Astrocyte (in vitro differentiated cells and primary cell): ENCODE results near the gene TNRC18. TPM values are rescaled to one million over a fixed set of nuclear protein-coding genes. Genes with fewer than 3 reads are reported as not detected.

ENCODE experiments used
- DNase-seq: peaks from one replicate; pipeline ENCODE4 v3.0.0-alpha.2; 2010; ENCODE audit warnings: low read depth
- FAIRE-seq: peaks from 2 replicates; lab custom pipeline; 2011; peaks lifted over from hg19 to GRCh38; lab: Jason Lieb, UNC
- H2AFZ ChIP-seq: 2 replicates; pipeline ENCODE4 v1.6.0; 2012; ENCODE audit warnings: low read depth, low read length, inconsistent platforms
- H3K27ac ChIP-seq: 2 replicates; pipeline ENCODE4 v1.5.1; 2011; ENCODE audit warnings: low read depth, low read length, inconsistent platforms
- H3K27me3 ChIP-seq: 2 replicates; pipeline ENCODE4 v1.6.0; 2011; ENCODE audit warnings: low read length, inconsistent platforms; ENCODE audit not compliant: insufficient read depth
- H3K36me3 ChIP-seq: 2 replicates; pipeline ENCODE4 v1.5.1; 2011; ENCODE audit warnings: low read length, inconsistent platforms; ENCODE audit not compliant: insufficient read depth
- H3K4me1 ChIP-seq: 2 replicates; pipeline ENCODE4 v1.5.1; 2011; ENCODE audit warnings: low read length, inconsistent platforms; ENCODE audit not compliant: insufficient read depth
- H3K4me2 ChIP-seq: 2 replicates; pipeline ENCODE4 v1.6.0; 2012; ENCODE audit warnings: low read length, inconsistent platforms
- H3K4me3 ChIP-seq: 2 replicates; pipeline ENCODE4 v1.5.1; 2011; ENCODE audit warnings: low read depth, mild to moderate bottlenecking, low read length, inconsistent platforms; ENCODE audit not compliant: insufficient read depth
- H3K79me2 ChIP-seq: 2 replicates; pipeline ENCODE4 v1.6.0; 2012; ENCODE audit warnings: mild to moderate bottlenecking, low read length, inconsistent platforms; ENCODE audit not compliant: insufficient read depth
- H3K9ac ChIP-seq: 2 replicates; pipeline ENCODE4 v1.6.0; 2012; ENCODE audit warnings: mild to moderate bottlenecking, low read length, inconsistent platforms
- H3K9me3 ChIP-seq: 2 replicates; pipeline ENCODE4 v1.5.1; 2012; ENCODE audit warnings: low read depth, mild to moderate bottlenecking, low read length, inconsistent platforms; ENCODE audit not compliant: insufficient read depth
- H4K20me1 ChIP-seq: 2 replicates; pipeline ENCODE4 v1.6.0; 2012; ENCODE audit warnings: low read length, inconsistent platforms; ENCODE audit not compliant: insufficient read depth
- H3K27ac Mint-ChIP-seq: one replicate; pipeline ENCODE4 v1.8.0; 2021; ENCODE audit warnings: mild to moderate bottlenecking, mixed read lengths; ENCODE audit not compliant: unreplicated experiment
- H3K27me3 Mint-ChIP-seq: one replicate; pipeline ENCODE4 v1.8.0; 2021; ENCODE audit warnings: low read depth, mixed read lengths; ENCODE audit not compliant: unreplicated experiment
- H3K36me3 Mint-ChIP-seq: one replicate; pipeline ENCODE4 v1.8.0; 2021; ENCODE audit warnings: low read depth, mixed read lengths; ENCODE audit not compliant: unreplicated experiment
- H3K4me1 Mint-ChIP-seq: one replicate; pipeline ENCODE4 v1.8.0; 2021; ENCODE audit warnings: low read depth, mixed read lengths; ENCODE audit not compliant: unreplicated experiment
- H3K4me3 Mint-ChIP-seq: one replicate; pipeline ENCODE4 v1.8.0; 2021; ENCODE audit warnings: mild to moderate bottlenecking, moderate library complexity, mixed read lengths; ENCODE audit not compliant: unreplicated experiment
- H3K9me3 Mint-ChIP-seq: one replicate; pipeline ENCODE4 v1.8.0; 2021; ENCODE audit warnings: mild to moderate bottlenecking, mixed read lengths; ENCODE audit not compliant: unreplicated experiment
- CTCF ChIP-seq: IDR thresholded peaks from 2 replicates; pipeline ENCODE4 v1.5.1; 2011; ENCODE audit warnings: low read depth, mild to moderate bottlenecking, inconsistent platforms, low read length, moderate library complexity; ENCODE audit not compliant: insufficient read depth
- EZH2 ChIP-seq: IDR thresholded peaks from 2 replicates; pipeline ENCODE4 v1.6.1; 2012; ENCODE audit warnings: mild to moderate bottlenecking, low read length, inconsistent platforms; ENCODE audit not compliant: insufficient read depth
- total RNA-seq: library from RNA; stranded (reverse); gene quantifications from 2 replicates; pipeline ENCODE4 v1.2.1, GENCODE V29; 2021

Gene TNRC18
- total RNA-seq, 1 donor from 2014 or later = 84.3 TPM

GRCh38 chr7:5423976-5424748 lies 528 bp upstream of the TNRC18 start:
- Histone ChIP-seq H3K27ac (peak overlapping the region; percentile 90), H3K79me2 (peaks cover 89% of the 10 kb centered on the region), H3K36me3 (no peaks in the 10 kb centered on the region), H3K4me2 (peak overlapping the region; percentile 84), H4K20me1 (peaks cover 38% of the 10 kb centered on the region), H3K9me3 (no peaks in the 10 kb centered on the region), H2AFZ (no peak overlapping the region), H3K27me3 (no peaks in the 10 kb centered on the region), H3K9ac (peak overlapping the region; percentile 97), H3K4me1 (peaks cover 25% of the 10 kb centered on the region), H3K4me3 (peak overlapping the region; percentile 83)
- Mint-ChIP-seq H3K4me1 (no peaks in the 10 kb centered on the region), H3K9me3 (no peaks in the 10 kb centered on the region), H3K27me3 (no peaks in the 10 kb centered on the region), H3K27ac (peak overlapping the region; percentile 92), H3K4me3 (peak overlapping the region; percentile 97), H3K36me3 (peaks cover 1% of the 10 kb centered on the region)
- DNase-seq = peak; percentile 96
- TF ChIP-seq CTCF (no peak), EZH2 (no peak)
- no peak for FAIRE-seq

- peaks cover 8% of the 10 kb centered on the region for H3K4me1 Mint-ChIP-seq
- FAIRE-seq (no peak), DNase-seq (no peak)
- Histone ChIP-seq H3K9me3 (no peaks in the 10 kb centered on the region), H3K27me3 (no peaks in the 10 kb centered on the region), H3K4me1 (peaks cover 26% of the 10 kb centered on the region), H3K27ac (peak overlapping the region; percentile 93), H3K36me3 (no peaks in the 10 kb centered on the region), H3K9ac (peak overlapping the region; percentile 99), H3K4me2 (peak overlapping the region; percentile 98), H3K4me3 (peak overlapping the region; percentile 99), H4K20me1 (peaks cover 43% of the 10 kb centered on the region), H3K79me2 (peaks cover 89% of the 10 kb centered on the region), H2AFZ (no peak overlapping the region)
- peaks cover 1% of the 10 kb centered on the region for H3K36me3 Mint-ChIP-seq
- TF ChIP-seq EZH2 (no peak), CTCF (no peak)
- H3K9me3 Mint-ChIP-seq = no peaks in the 10 kb centered on the region
- peak overlapping the region; percentile 92 for H3K27ac Mint-ChIP-seq
- H3K27me3 Mint-ChIP-seq = no peaks in the 10 kb centered on the region
- H3K4me3 Mint-ChIP-seq = peak overlapping the region; percentile 93
These were observed 983 bp downstream of the TNRC18 start for GRCh38 chr7:5422396-5423305.
